Large intestine (tissue), 3 donors: Measurements from ENCODE around the gene CPNE5. TPM values are rescaled to one million over a fixed set of nuclear protein-coding genes. Genes with fewer than 3 reads are reported as not detected.

Experiments used
- DNase-seq, 2 donors: peaks; one replicate each; pipeline versions ENCODE4 v3.0.0 to v3.0.0-alpha.2; 2013
- H3K27ac ChIP-seq: one replicate; pipeline ENCODE4 v1.5.1; 2013; ENCODE audit warnings: low read length
- H3K27me3 ChIP-seq: 2 replicates; pipeline ENCODE4 v1.6.1; 2013; ENCODE audit warnings: low read length; ENCODE audit not compliant: control insufficient read depth, insufficient read depth
- H3K36me3 ChIP-seq: 2 replicates; pipeline ENCODE4 v1.6.1; 2013; ENCODE audit warnings: low read length; ENCODE audit not compliant: control insufficient read depth, insufficient read depth
- H3K4me1 ChIP-seq: one replicate; pipeline ENCODE4 v1.6.1; 2013; ENCODE audit warnings: low read length; ENCODE audit not compliant: control insufficient read depth, insufficient read depth
- H3K4me3 ChIP-seq: one replicate; pipeline ENCODE4 v1.5.1; 2013; ENCODE audit warnings: low read length
- H3K9me3 ChIP-seq: one replicate; pipeline ENCODE4 v1.6.1; 2013; ENCODE audit warnings: mild to moderate bottlenecking, low read depth, low read length, moderate library complexity; ENCODE audit not compliant: control insufficient read depth
- WGBS: methylation state at CpG from one replicate; pipeline ENCODE4 v1.1.5; 2013; ENCODE audit warnings: low lambda C conversion rate; ENCODE audit not compliant: insufficient coverage; 5-methylcytosine and 5-hydroxymethylcytosine counted together
- polyA plus RNA-seq: library from polyadenylated mRNA; unstranded; fragments of 120-200 nt; gene quantifications from one replicate; pipeline ENCODE4 v1.2.1, GENCODE V29; 2013

CPNE5 gene
- polyA plus RNA-seq, 1 donor: 3.9 TPM

GRCh38 chr6:36734486-36735060, 104.7 kb downstream of the CPNE5 start:
- H3K9me3 ChIP-seq: peaks cover 2% of the 10 kb centered on the region
- no peaks in the 10 kb centered on the region for H3K36me3 ChIP-seq
- no CpG with 5 or more reads among the region's 7 CpGs for WGBS
- DNase-seq: no peak
- H3K27me3 ChIP-seq: no peaks in the 10 kb centered on the region
- H3K4me1 ChIP-seq: peaks cover 9% of the 10 kb centered on the region
- no peak overlapping the region for H3K27ac ChIP-seq
- H3K4me3 ChIP-seq: no peak overlapping the region

- WGBS: no CpG with 5 or more reads among the region's 5 CpGs
- Histone ChIP-seq H3K9me3 (peaks cover 2% of the 10 kb centered on the region), H3K27me3 (no peaks in the 10 kb centered on the region), H3K4me1 (peaks cover 9% of the 10 kb centered on the region), H3K4me3 (no peak overlapping the region), H3K27ac (no peak overlapping the region), H3K36me3 (no peaks in the 10 kb centered on the region)
- no peak for DNase-seq
These were observed 105.9 kb downstream of the CPNE5 start for GRCh38 chr6:36733300-36733699.

DNA sequence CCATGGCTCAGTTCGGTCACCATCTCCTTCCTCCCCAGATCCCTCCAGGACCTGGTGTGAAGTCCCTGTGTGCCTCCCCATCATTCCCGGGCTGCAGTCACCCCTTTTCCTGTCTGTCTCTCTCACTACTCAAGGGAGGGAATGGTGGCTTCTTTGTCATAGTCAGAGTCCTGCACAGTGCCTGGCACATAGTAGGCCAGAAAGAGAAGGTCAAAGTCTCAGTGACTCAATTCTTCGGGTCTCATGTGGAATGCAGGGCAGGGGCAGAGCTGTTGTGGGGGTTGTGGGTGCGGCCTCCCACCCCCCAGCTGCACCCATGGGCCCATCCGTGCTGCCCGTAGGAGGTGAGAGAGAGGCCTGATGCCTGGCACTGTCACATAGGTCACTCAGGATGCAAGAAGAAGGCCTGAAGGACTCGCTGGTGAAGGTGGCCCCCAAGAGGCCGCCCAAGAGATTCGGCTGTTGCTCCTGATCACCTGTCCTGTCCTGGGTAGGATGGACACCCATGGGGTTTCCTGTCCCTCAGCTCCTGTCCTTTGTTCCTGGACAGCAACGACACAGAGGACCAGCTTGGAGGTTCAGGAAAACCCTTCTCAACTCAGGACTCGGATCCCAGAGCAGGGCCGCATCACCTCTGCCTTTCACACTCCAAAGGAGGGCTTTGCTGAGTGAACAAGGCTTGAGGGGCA, 107.5 kb downstream of the CPNE5 start:
- Histone ChIP-seq H3K9me3 (no peaks in the 10 kb centered on the region), H3K4me1 (peaks cover 9% of the 10 kb centered on the region), H3K27ac (no peak overlapping the region), H3K36me3 (no peaks in the 10 kb centered on the region), H3K4me3 (no peak overlapping the region), H3K27me3 (no peaks in the 10 kb centered on the region)
- no peak for DNase-seq
- WGBS: no CpG with 5 or more reads among the region's 12 CpGs

DNA sequence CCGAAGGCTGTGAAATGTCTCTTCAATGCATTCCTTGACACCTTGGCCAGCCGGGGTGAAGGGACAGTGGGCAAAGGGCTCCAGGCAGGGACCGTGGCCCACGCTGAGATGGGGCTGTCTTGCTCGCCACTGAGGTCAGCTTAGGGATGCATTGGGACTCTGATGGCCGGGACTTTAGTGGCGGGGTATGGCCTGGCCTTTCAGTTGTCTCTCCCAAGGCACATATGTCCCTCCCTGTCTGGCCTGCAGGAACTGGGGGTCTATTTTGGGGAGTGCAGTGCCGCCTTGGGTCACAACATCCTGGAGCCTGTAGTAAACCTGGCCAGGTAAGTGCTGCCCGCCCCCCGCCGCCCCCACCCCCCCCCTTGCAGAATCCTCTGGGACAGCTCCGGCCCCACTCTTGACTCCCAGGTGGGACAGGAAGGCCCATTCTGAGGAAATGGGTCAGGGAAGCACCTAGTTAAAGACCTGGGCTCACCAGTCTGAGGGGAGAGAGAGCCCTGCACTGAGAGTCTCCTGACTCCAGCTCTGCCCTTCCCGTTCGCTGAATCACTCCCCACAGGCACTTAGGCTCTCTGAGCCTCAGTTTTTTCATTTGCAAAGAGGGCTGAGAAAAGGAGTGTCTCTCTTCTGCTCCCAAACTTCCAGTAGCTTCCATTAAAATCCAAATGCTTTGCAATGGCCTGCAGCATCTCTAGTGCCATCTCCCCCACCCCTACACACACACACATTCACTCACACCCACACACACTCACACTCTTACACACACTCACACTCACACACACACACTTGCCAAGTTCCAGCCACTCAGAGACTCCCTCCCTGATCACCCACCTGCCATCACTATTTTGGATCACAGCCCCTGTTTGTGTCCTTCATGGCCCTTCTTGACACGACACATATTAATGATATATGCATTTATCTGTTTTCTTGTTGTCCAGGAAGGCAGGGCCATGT, 108.5 kb downstream of the CPNE5 start:
- Histone ChIP-seq H3K4me3 (no peak overlapping the region), H3K36me3 (no peaks in the 10 kb centered on the region), H3K27ac (no peak overlapping the region), H3K4me1 (peaks cover 9% of the 10 kb centered on the region), H3K9me3 (no peaks in the 10 kb centered on the region), H3K27me3 (no peaks in the 10 kb centered on the region)
- whole genome bisulfite sequencing: 100% methylated on average over 1 of the region's 15 CpGs
- no peak for DNase-seq

DNA sequence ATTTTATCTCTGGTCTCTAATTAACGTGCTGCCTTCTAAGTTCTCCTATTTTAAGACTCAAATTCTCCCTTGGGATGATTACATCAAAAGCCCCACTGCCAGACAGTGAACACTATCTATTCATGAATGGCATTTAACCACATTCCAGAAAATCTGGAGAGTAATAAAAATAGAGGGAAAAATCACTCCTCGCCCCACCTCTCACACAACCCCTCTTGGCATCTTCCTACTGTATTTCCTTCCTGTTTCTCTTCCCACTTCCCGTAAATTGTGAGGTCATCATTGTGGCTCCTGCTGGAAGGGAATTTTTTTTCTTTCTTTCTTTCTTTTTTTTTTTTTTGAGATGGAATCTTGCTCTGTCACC, 110.1 kb downstream of the CPNE5 start:
- no peak overlapping the region for H3K4me3 ChIP-seq
- DNase-seq: no peak
- no peaks in the 10 kb centered on the region for H3K36me3 ChIP-seq
- H3K9me3 ChIP-seq: no peaks in the 10 kb centered on the region
- no peaks in the 10 kb centered on the region for H3K27me3 ChIP-seq
- H3K27ac ChIP-seq: no peak overlapping the region
- H3K4me1 ChIP-seq: no peaks in the 10 kb centered on the region
- 63% methylated on average over 2 of the region's 3 CpGs for WGBS

GRCh38 chr6:36728289-36729160, 110.7 kb downstream of the CPNE5 start:
- H3K36me3 ChIP-seq: no peaks in the 10 kb centered on the region
- no peak overlapping the region for H3K4me3 ChIP-seq
- WGBS: 100% methylated on average over 1 of the region's 11 CpGs
- H3K27ac ChIP-seq: no peak overlapping the region
- no peaks in the 10 kb centered on the region for H3K4me1 ChIP-seq
- no peaks in the 10 kb centered on the region for H3K27me3 ChIP-seq
- no peak for DNase-seq
- no peaks in the 10 kb centered on the region for H3K9me3 ChIP-seq

- Histone ChIP-seq H3K4me1 (no peaks in the 10 kb centered on the region), H3K36me3 (no peaks in the 10 kb centered on the region), H3K9me3 (no peaks in the 10 kb centered on the region), H3K27me3 (no peaks in the 10 kb centered on the region), H3K27ac (no peak overlapping the region), H3K4me3 (no peak overlapping the region)
- WGBS: no CpG with 5 or more reads among the region's 7 CpGs
- DNase-seq: peak in 1 of 2 donors; percentile 44
These were observed 111.7 kb downstream of the CPNE5 start for GRCh38 chr6:36727505-36728021.

DNA sequence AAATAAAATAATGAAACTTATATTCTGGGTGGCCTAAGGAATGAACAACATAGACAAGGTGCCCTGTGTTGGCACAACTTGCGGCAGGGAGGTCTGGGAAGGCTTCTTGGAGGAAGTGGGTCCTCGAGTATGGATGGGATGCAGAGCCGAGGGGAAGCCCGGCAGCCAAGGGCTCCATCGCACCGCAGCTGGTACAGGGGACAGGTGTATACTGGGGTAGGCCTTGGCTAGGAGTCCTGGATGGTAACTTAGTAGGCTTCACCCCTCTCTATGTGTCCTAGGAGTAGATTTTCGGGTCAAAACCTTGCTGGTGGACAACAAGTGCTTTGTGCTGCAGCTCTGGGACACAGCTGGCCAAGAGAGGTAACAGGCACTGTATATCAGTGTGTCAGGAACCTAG, 113.7 kb downstream of the CPNE5 start:
- no peak for DNase-seq
- H3K4me3 ChIP-seq: no peak overlapping the region
- H3K4me1 ChIP-seq: no peaks in the 10 kb centered on the region
- no peaks in the 10 kb centered on the region for H3K27me3 ChIP-seq
- no peaks in the 10 kb centered on the region for H3K9me3 ChIP-seq
- no CpG with 5 or more reads among the region's 7 CpGs for WGBS
- no peak overlapping the region for H3K27ac ChIP-seq
- no peaks in the 10 kb centered on the region for H3K36me3 ChIP-seq

DNA sequence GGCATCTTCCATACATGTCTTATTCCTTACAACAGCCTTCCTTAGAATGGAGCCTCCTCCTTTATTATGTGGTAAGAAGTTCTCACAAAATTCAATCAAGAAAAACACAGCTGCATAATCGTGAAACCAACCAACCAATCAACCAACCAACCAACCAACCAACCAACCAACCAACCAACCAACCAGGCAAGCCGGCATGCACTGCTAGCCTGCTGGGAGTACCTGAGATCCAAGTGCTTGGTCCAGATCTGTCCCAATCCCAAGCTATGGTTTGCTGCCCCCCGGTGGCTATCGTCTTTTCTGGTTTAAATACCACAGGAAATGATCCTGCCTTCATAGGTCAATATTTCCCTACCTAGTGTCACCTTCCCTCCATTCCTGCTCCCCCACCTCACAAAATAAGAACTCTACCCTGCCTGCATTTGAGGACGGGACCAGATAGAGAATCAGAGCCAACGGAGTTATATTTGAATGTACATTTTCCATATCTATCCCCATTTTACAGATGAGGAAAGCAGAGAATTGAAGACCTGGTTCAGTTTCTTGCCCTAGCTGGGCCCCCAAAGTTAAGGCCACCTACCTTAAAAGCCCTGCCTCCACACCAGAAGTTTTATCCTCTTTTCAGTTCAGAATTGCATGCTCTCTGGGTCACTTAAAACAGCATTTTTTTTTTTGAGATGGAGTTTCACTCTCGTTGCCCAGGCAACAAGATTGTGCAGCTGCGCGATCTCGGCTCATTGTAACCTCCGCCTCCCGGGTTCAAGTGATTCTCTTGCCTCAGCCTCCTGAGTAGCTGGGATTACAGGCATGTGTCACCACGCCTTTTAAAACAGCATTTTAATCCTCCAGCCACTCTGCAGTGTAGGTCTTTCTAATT, 114.5 kb downstream of the CPNE5 start:
- Histone ChIP-seq H3K4me1 (no peaks in the 10 kb centered on the region), H3K36me3 (no peaks in the 10 kb centered on the region), H3K27ac (no peak overlapping the region), H3K27me3 (no peaks in the 10 kb centered on the region), H3K4me3 (no peak overlapping the region), H3K9me3 (no peaks in the 10 kb centered on the region)
- DNase-seq: peak; percentile 53 to 68
- WGBS: no CpG with 5 or more reads among the region's 13 CpGs
